NCI-H146 treated with DMSO at 0.1 percent for 48 hours (cell line): ENCODE results near the gene ITLN2.
"Not testable (repeated sequence)": the region's sequence is repeated elsewhere in the genome, so short reads cannot be mapped to it uniquely, and the experiment has no call there.

Experiments
- DNase-seq: peaks from one replicate; lab custom pipeline; 2025; ENCODE audit not compliant: unreplicated experiment; lab: John Stamatoyannopoulos, UW

The ITLN2 gene

GRCh38 chr1:160953030-160953429 lies 1.6 kb downstream of the ITLN2 start:
- DNase-seq = no peak

GRCh38 chr1:160952129-160952510 lies 2.5 kb downstream of the ITLN2 start:
- no peak for DNase-seq

- DNase-seq = no peak
These were observed 3.0 kb downstream of the ITLN2 start for GRCh38 chr1:160951443-160952128.

- DNase-seq = no peak
These were observed 4.0 kb downstream of the ITLN2 start for GRCh38 chr1:160950657-160951056.

- no peak for DNase-seq
These were observed 4.7 kb downstream of the ITLN2 start for GRCh38 chr1:160949881-160950280.

- DNase-seq = not testable (repeated sequence)
These were observed 5.3 kb downstream of the ITLN2 start for GRCh38 chr1:160949216-160949880.

- DNase-seq = not testable (repeated sequence)
These were observed 7.3 kb downstream of the ITLN2 start for GRCh38 chr1:160947174-160947759.

- DNase-seq = not testable (repeated sequence)
These were observed 8.7 kb downstream of the ITLN2 start for GRCh38 chr1:160945881-160946280.

GRCh38 chr1:160945079-160945478 lies 9.5 kb downstream of the ITLN2 start:
- DNase-seq = no peak

- DNase-seq = no peak
These were observed 11.7 kb downstream of the ITLN2 start for GRCh38 chr1:160942926-160943325.

GRCh38 chr1:160936666-160937065 lies 17.9 kb downstream of the ITLN2 start:
- not testable (repeated sequence) for DNase-seq

GRCh38 chr1:160935527-160936258 lies 18.9 kb downstream of the ITLN2 start:
- DNase-seq = no peak

GRCh38 chr1:160933305-160933704 lies 21.3 kb downstream of the ITLN2 start:
- not testable (repeated sequence) for DNase-seq

- DNase-seq = no peak
These were observed 28.9 kb downstream of the ITLN2 start for GRCh38 chr1:160925652-160926244.

- DNase-seq = no peak
These were observed 29.6 kb downstream of the ITLN2 start for GRCh38 chr1:160924791-160925651.

- DNase-seq = no peak
These were observed 37.9 kb downstream of the ITLN2 start for GRCh38 chr1:160916666-160917065.

- not testable (repeated sequence) for DNase-seq
These were observed 41.4 kb downstream of the ITLN2 start for GRCh38 chr1:160913229-160913628.

- no peak for DNase-seq
These were observed 42.7 kb downstream of the ITLN2 start for GRCh38 chr1:160911925-160912324.

GRCh38 chr1:160911441-160911840 lies 43.2 kb downstream of the ITLN2 start:
- DNase-seq = no peak

- no peak for DNase-seq
These were observed 44.3 kb downstream of the ITLN2 start for GRCh38 chr1:160910170-160910750.
